ENCODE results near the gene LTO1.

GRCh38 chr11:69651834-69652620 lies 23.1 kb downstream of the LTO1 start:
- TF ChIP-seq CTCF (IDR thresholded peaks at IDR 0.05) (no peak), POLR2A (IDR thresholded peaks at IDR 0.05) (no peak), EP300 (IDR thresholded peaks at IDR 0.05; ENCODE audit: low read depth) (no peak)

All from transverse colon (tissue), 3 donors.